Activated B cell treated with CpG ODN at 0.5 μM for 24 hours (primary cell): ENCODE data around the gene PPP2R2C. TPM values are rescaled to one million over a fixed set of nuclear protein-coding genes. Genes with fewer than 3 reads are reported as not detected.

Experiments used
- ATAC-seq: fragments of 200-7000 bp; cut with Tn5 transposase; one replicate; pipeline ENCODE4 v1.10.0; 2021; ENCODE audit warnings: low read depth, mild to moderate bottlenecking, moderate library complexity
- CTCF ChIA-PET: fragments of 350-600 bp; sonication (Branson Sonifier 250); formaldehyde crosslinking; loops from one replicate; lab custom pipeline; 2021; ENCODE audit warnings: antibody characterized with exemption; lab: Charles Lee
- POLR2A ChIA-PET: fragments of 350-600 bp; sonication (Branson Sonifier 250); formaldehyde crosslinking; loops from one replicate; lab custom pipeline; 2021; ENCODE audit warnings: antibody characterized with exemption; lab: Charles Lee
- DNase-seq: peaks from one replicate; pipeline ENCODE4 v3.0.0; 2022
- H3K27ac Mint-ChIP-seq: one replicate; pipeline ENCODE4 v1.8.0; 2020; ENCODE audit warnings: mixed read lengths
- H3K27me3 Mint-ChIP-seq: one replicate; pipeline ENCODE4 v1.8.0; 2021; ENCODE audit warnings: mixed read lengths
- H3K36me3 Mint-ChIP-seq: one replicate; pipeline ENCODE4 v1.8.0; 2021; ENCODE audit warnings: low read depth, mixed read lengths
- H3K4me1 Mint-ChIP-seq: one replicate; pipeline ENCODE4 v1.8.0; 2021; ENCODE audit warnings: mixed read lengths
- H3K4me3 Mint-ChIP-seq: one replicate; pipeline ENCODE4 v1.8.0; 2020; ENCODE audit warnings: mild to moderate bottlenecking, mixed read lengths
- H3K9me3 Mint-ChIP-seq: one replicate; pipeline ENCODE4 v1.8.0; 2020; ENCODE audit warnings: mixed read lengths
- intact Hi-C: fragments of 100-400 bp; cut with micrococcal nuclease; formaldehyde crosslinking; loops from one replicate; pipeline ENCODE4 v1.15.1; 2024
- total RNA-seq: library from RNA; stranded (reverse); gene quantifications from 2 replicates; pipeline ENCODE4 v1.2.3, GENCODE V29; 2022
- TF ChIP-seq, protein P1 (sequence below): fragments of 200-600 bp; IDR thresholded peaks from one replicate; pipeline ENCODE4 v1.8.0; 2022; ENCODE audit warnings: antibody characterized with exemption, mild to moderate bottlenecking

Gene PPP2R2C
- total RNA-seq, 1 donor from 2014 or later, result not detected

- Mint-ChIP-seq H3K27me3 (no peaks in the 10 kb centered on the region), H3K27ac (no peak overlapping the region), H3K4me1 (peaks cover 4% of the 10 kb centered on the region), H3K36me3 (no peaks in the 10 kb centered on the region), H3K4me3 (no peak overlapping the region), H3K9me3 (no peaks in the 10 kb centered on the region)
- intact Hi-C loops, result no loop called here
- CTCF ChIA-PET, result no interaction called here
- TF ChIP-seq, protein P1, sequence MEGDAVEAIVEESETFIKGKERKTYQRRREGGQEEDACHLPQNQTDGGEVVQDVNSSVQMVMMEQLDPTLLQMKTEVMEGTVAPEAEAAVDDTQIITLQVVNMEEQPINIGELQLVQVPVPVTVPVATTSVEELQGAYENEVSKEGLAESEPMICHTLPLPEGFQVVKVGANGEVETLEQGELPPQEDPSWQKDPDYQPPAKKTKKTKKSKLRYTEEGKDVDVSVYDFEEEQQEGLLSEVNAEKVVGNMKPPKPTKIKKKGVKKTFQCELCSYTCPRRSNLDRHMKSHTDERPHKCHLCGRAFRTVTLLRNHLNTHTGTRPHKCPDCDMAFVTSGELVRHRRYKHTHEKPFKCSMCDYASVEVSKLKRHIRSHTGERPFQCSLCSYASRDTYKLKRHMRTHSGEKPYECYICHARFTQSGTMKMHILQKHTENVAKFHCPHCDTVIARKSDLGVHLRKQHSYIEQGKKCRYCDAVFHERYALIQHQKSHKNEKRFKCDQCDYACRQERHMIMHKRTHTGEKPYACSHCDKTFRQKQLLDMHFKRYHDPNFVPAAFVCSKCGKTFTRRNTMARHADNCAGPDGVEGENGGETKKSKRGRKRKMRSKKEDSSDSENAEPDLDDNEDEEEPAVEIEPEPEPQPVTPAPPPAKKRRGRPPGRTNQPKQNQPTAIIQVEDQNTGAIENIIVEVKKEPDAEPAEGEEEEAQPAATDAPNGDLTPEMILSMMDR, result no peak
- DNase-seq (no peak), ATAC-seq (no peak)
- POLR2A ChIA-PET, result no interaction called here
These were observed 195.1 kb downstream of the PPP2R2C start for GRCh38 chr4:6277139-6277802.

GRCh38 chr4:6275898-6276806 is 196.3 kb downstream of the PPP2R2C start:
- Mint-ChIP-seq H3K4me3 (no peak overlapping the region), H3K27me3 (no peaks in the 10 kb centered on the region), H3K9me3 (no peaks in the 10 kb centered on the region), H3K36me3 (no peaks in the 10 kb centered on the region), H3K27ac (no peak overlapping the region), H3K4me1 (peaks cover 4% of the 10 kb centered on the region)
- CTCF ChIA-PET, result no interaction called here
- DNase-seq (no peak), ATAC-seq (no peak)
- intact Hi-C loops, result no loop called here
- POLR2A ChIA-PET, result no interaction called here
- TF ChIP-seq, protein P1, result no peak

DNA sequence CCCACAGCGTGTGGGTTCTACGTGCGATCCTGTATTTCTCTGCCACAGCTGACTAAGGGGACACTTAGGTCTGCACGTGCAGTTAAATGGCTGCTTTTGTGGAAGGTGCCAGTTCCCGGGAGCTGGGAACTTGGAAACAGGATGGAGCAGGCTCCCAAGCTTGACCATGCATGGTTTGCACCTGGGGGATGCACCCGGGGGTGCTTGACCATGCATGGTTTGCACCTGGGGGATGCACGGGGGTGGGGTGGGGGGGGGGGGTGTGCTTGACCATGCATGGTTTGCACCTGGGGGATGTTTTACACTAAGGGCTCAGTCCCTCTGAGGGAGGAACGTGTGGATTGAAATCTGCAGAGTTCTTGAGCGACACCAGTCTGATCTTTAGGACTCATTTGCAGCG is 197.1 kb downstream of the PPP2R2C start:
- DNase-seq, result no peak
- POLR2A ChIA-PET, result no interaction called here
- TF ChIP-seq, protein P1, result no peak
- Mint-ChIP-seq H3K36me3 (no peaks in the 10 kb centered on the region), H3K9me3 (no peaks in the 10 kb centered on the region), H3K27me3 (no peaks in the 10 kb centered on the region), H3K4me3 (no peak overlapping the region), H3K27ac (no peak overlapping the region), H3K4me1 (peaks cover 9% of the 10 kb centered on the region)
- CTCF ChIA-PET, result no interaction called here
- ATAC-seq, result no peak
- intact Hi-C loops, result no loop called here

- no peaks in the 10 kb centered on the region for H3K36me3 Mint-ChIP-seq
- H3K9me3 Mint-ChIP-seq, result no peaks in the 10 kb centered on the region
- no peak for DNase-seq
- TF ChIP-seq, protein P1, result no peak
- no peak for ATAC-seq
- H3K27ac Mint-ChIP-seq, result no peak overlapping the region
- H3K4me3 Mint-ChIP-seq, result no peak overlapping the region
- no peaks in the 10 kb centered on the region for H3K27me3 Mint-ChIP-seq
- ChIA-PET CTCF (no interaction called here), POLR2A (no interaction called here)
- intact Hi-C loops, result no loop called here
- peaks cover 15% of the 10 kb centered on the region for H3K4me1 Mint-ChIP-seq
These were observed 198.8 kb downstream of the PPP2R2C start for GRCh38 chr4:6273661-6273990.

DNA sequence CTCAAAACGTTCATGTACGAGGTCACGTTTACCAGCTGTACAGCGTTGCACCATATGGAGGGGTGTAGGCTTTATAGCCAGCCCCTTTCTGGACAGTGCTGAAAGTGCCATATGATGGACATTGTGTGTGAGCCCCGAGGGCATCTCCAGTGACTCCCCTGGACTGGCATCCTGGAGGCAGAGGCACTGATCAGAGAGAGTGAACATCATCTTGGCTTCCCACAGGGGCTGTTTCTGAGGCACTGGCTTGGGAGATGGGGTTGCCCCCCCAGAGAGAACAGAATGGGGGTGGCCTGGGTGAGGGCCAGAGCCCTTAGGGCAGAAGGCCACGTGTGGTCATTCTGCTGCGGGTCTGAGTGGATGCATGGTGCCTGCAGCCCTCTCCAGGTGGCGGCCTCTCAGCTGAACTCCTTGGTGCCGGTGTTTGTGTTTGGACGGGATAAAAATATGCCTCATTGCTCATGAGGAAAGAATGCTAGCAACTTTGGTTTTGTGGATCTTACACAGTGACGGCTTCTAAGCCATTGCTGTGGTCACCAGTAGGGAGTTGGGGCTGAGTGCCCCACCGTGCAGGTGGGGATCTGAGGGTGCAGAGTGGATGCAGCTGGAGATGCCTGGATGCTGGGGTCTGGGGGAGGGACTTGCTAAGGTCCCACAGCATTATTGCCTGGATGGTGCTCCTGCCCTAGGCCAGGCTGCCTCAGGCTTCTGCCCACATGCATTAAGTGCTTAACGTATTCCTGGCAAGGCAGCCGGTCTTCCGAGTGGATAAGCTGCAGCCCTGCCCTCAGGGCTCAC is 199.4 kb downstream of the PPP2R2C start:
- ChIA-PET CTCF (no interaction called here), POLR2A (no interaction called here)
- H3K9me3 Mint-ChIP-seq, result no peaks in the 10 kb centered on the region
- no peak overlapping the region for H3K27ac Mint-ChIP-seq
- ATAC-seq (no peak), DNase-seq (no peak)
- intact Hi-C loops, result no loop called here
- H3K4me1 Mint-ChIP-seq, result peaks cover 18% of the 10 kb centered on the region
- H3K4me3 Mint-ChIP-seq, result no peak overlapping the region
- TF ChIP-seq, protein P1, result no peak
- H3K36me3 Mint-ChIP-seq, result no peaks in the 10 kb centered on the region
- no peaks in the 10 kb centered on the region for H3K27me3 Mint-ChIP-seq
